ENCODE data around the gene IL17B. TPM values are rescaled to one million over a fixed set of nuclear protein-coding genes. Genes with fewer than 3 reads are reported as not detected.

Gene IL17B
- total RNA-seq = not detected in 2 replicates
- long read RNA-seq = 0 reads

DNA sequence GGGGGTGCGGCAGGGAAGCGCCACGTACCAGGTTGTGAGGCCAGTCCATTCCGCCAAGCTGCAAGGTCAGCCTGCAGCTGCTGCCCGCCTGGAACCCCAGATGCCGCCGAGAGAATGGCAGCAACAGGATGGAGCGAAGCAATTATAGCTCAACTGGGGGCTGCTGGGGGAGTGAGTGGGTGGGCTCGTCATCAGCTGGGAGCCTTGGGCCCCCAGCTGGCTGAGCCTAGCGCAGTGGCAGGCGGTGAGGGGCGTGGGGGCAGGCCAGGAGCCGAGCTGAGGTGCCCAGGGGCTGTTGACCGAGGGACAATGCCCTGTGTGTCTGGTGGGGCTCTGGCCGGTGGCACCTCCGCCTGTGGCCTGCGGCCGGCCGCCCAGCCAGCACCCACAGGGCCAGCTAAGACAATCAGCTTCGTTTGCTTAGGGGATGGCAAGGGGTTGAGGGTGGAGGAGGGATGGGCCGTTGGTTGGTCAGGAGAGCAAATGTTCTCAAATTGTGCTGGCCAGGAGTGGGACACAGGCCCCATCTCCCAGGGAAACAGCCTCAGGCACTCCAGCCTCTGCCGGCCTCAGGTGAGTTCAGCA is at the start of gene IL17B:
Gene IL17B, minus strand, starts transcription at position 116 of the 585 bp plus-strand sequence. Its CDS starts 67 bp downstream, at position 49.
- Mint-ChIP-seq H3K27me3 (no peaks in the 10 kb centered on the region), H3K4me1 (ENCODE audit: low read depth) (peaks cover 2% of the 10 kb centered on the region), H3K36me3 (ENCODE audit: insufficient read depth) (no peaks in the 10 kb centered on the region), H3K9me3 (ENCODE audit: low read depth) (no peaks in the 10 kb centered on the region), H3K4me3 (ENCODE audit: low read depth) (no peak within 1 kb of the TSS), H3K27ac (no peak within 1 kb of the TSS)
- DNase-seq (ENCODE audit: low spot score, unreplicated experiment) = no peak
- TF ChIP-seq, protein P1, sequence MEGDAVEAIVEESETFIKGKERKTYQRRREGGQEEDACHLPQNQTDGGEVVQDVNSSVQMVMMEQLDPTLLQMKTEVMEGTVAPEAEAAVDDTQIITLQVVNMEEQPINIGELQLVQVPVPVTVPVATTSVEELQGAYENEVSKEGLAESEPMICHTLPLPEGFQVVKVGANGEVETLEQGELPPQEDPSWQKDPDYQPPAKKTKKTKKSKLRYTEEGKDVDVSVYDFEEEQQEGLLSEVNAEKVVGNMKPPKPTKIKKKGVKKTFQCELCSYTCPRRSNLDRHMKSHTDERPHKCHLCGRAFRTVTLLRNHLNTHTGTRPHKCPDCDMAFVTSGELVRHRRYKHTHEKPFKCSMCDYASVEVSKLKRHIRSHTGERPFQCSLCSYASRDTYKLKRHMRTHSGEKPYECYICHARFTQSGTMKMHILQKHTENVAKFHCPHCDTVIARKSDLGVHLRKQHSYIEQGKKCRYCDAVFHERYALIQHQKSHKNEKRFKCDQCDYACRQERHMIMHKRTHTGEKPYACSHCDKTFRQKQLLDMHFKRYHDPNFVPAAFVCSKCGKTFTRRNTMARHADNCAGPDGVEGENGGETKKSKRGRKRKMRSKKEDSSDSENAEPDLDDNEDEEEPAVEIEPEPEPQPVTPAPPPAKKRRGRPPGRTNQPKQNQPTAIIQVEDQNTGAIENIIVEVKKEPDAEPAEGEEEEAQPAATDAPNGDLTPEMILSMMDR (IDR thresholded peaks at IDR 0.05; ENCODE audit: unreplicated experiment) = no peak

DNA sequence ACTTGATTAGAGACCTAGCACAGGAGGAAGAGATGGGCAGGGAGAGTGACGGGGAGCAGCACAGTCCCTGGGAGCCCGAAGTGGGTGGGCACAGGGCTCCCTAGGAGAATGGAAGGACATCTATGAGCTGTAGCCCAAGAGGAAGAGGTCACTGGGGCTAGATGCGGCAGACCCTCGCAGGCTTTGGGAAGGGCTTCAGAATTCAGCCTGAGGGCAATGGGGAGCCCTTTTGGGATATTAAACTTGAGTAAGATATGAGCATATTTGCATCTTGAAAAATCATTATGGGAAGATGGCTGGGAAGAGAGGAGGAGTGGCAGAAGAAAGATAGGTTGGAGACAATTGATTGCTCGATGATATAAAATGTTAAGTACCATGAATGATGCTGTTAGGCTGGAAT is 48.9 kb upstream of the IL17B start:
- Mint-ChIP-seq H3K4me1 (ENCODE audit: low read depth) (peaks cover 6% of the 10 kb centered on the region), H3K4me3 (ENCODE audit: low read depth) (no peak overlapping the region)

DNA sequence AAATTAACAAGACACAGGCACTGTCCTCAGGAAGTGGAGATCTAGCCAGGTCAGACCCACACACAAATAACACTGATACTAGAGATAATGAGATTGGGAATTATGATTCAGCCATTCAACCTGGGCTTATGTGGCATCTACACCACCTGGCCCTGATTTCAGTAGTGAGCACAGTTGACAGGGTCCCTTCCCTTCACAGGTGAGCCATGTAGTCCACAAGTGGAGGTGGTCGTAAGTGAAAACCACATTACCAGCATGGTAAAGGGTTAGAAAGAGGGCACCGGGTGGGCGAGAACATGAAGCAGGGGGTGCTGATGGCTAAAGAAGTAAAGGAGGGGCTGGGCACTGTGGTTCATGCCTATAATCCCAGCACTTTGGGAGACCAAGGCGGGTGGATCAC is 48.3 kb upstream of the IL17B start:
- no peak for DNase-seq (ENCODE audit: low spot score, unreplicated experiment)
- Mint-ChIP-seq H3K4me3 (ENCODE audit: low read depth) (no peak overlapping the region), H3K27ac (no peak overlapping the region), H3K27me3 (no peaks in the 10 kb centered on the region), H3K4me1 (ENCODE audit: low read depth) (peaks cover 7% of the 10 kb centered on the region), H3K36me3 (ENCODE audit: insufficient read depth) (no peaks in the 10 kb centered on the region), H3K9me3 (ENCODE audit: low read depth) (no peaks in the 10 kb centered on the region)
- TF ChIP-seq, protein P1 (IDR thresholded peaks at IDR 0.05; ENCODE audit: unreplicated experiment) = no peak

More for the DNA sequence above, 48.9 kb upstream of the IL17B start:
- TF ChIP-seq, protein P1 (IDR thresholded peaks at IDR 0.05; ENCODE audit: unreplicated experiment) = no peak
- Mint-ChIP-seq H3K36me3 (ENCODE audit: insufficient read depth) (no peaks in the 10 kb centered on the region), H3K27ac (no peak overlapping the region), H3K9me3 (ENCODE audit: low read depth) (no peaks in the 10 kb centered on the region), H3K27me3 (no peaks in the 10 kb centered on the region)
- no peak for DNase-seq (ENCODE audit: low spot score, unreplicated experiment)

GRCh38 chr5:149426931-149427330 is 47.8 kb upstream of the IL17B start:
- no peaks in the 10 kb centered on the region for H3K36me3 Mint-ChIP-seq (ENCODE audit: insufficient read depth)

DNA sequence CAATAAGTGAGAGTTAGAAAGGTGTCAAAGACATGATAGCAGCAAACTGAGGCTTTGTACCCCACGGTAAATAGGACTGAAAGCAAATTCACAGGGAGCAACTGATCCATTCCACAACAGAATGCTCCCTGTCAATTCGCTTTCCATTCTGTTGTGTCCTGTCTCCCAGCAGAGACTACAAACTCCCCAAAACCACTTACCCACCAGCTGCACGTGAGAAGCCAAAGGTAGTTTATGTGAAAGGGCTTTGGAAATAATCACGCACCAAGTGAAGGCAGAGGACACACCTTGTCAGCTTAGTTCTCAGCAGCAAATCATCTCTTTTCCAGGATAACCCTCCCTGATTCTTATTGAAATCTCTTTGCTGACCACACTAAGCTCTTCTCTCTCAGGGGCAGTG is 46.6 kb upstream of the IL17B start:
- Mint-ChIP-seq H3K4me3 (ENCODE audit: low read depth) (no peak overlapping the region), H3K4me1 (ENCODE audit: low read depth) (peaks cover 8% of the 10 kb centered on the region), H3K9me3 (ENCODE audit: low read depth) (no peaks in the 10 kb centered on the region), H3K27ac (no peak overlapping the region), H3K36me3 (ENCODE audit: insufficient read depth) (no peaks in the 10 kb centered on the region), H3K27me3 (no peaks in the 10 kb centered on the region)
- no peak for DNase-seq (ENCODE audit: low spot score, unreplicated experiment)
- TF ChIP-seq, protein P1 (IDR thresholded peaks at IDR 0.05; ENCODE audit: unreplicated experiment) = no peak

More at GRCh38 chr5:149426931-149427330, 47.8 kb upstream of the IL17B start:
- H3K27ac Mint-ChIP-seq = no peak overlapping the region
- no peak for DNase-seq (ENCODE audit: low spot score, unreplicated experiment)
- H3K4me3 Mint-ChIP-seq (ENCODE audit: low read depth) = no peak overlapping the region
- TF ChIP-seq, protein P1 (IDR thresholded peaks at IDR 0.05; ENCODE audit: unreplicated experiment) = no peak
- H3K9me3 Mint-ChIP-seq (ENCODE audit: low read depth) = no peaks in the 10 kb centered on the region
- H3K27me3 Mint-ChIP-seq = no peaks in the 10 kb centered on the region
- peaks cover 8% of the 10 kb centered on the region for H3K4me1 Mint-ChIP-seq (ENCODE audit: low read depth)

Data from progenitor cell of endocrine pancreas (in vitro differentiated cells).